Measurements from ENCODE around the gene CREM. TPM values are rescaled to one million over a fixed set of nuclear protein-coding genes. Genes with fewer than 3 reads are reported as not detected.

CREM gene
- total and polyA plus RNA-seq, 2 experiments from 2014 or later: 40.9 to 43.8 TPM

Small RNA genes within 50 kb of the gene (microRNA-seq; reads per million reads assigned to microRNA genes)
- gene MIR3611: not detected

Small RNA genes within 50 kb of the gene (small RNA-seq; reads per million reads assigned to genes)
- gene MIR3611 (ENCODE audit: low replicate concordance) (not detected), gene RNU6-1167P (ENCODE audit: low replicate concordance) (not detected), gene RNU6-794P (ENCODE audit: low replicate concordance) (not detected), gene RNU7-77P (ENCODE audit: low replicate concordance) (not detected)

Other genes starting within 250 kb of the CREM start
- gene CUL2, start 36.5 kb upstream of the CREM start, total RNA-seq (2014; rRNA removed; shearing (Covaris generic)): 32.9 and 38.3 TPM in 2 replicates
- gene CUL2, start 36.5 kb upstream of the CREM start, polyA plus RNA-seq (2016; fragmentation: Nextera tagmentation; extraction: Ambion mirVana): 10.1 and 17.2 TPM in 2 replicates
- gene CCNY, start 209.7 kb downstream of the CREM start, total RNA-seq (2014; rRNA removed; shearing (Covaris generic)): 29.0 and 32.0 TPM in 2 replicates
- 14.2 and 17.4 TPM in 2 replicates for gene CCNY, start 209.7 kb downstream of the CREM start, polyA plus RNA-seq (2016; fragmentation: Nextera tagmentation; extraction: Ambion mirVana)

Data from GM23338 (cell line).